ENCODE measurements around the gene PDILT. TPM values are rescaled to one million over a fixed set of nuclear protein-coding genes. Genes with fewer than 3 reads are reported as not detected.

PDILT gene
- total and polyA plus RNA-seq, 2 of the 8 experiments (the other 6 are each of a cell fraction or from before 2014, with no cell fraction given): not detected

DNA sequence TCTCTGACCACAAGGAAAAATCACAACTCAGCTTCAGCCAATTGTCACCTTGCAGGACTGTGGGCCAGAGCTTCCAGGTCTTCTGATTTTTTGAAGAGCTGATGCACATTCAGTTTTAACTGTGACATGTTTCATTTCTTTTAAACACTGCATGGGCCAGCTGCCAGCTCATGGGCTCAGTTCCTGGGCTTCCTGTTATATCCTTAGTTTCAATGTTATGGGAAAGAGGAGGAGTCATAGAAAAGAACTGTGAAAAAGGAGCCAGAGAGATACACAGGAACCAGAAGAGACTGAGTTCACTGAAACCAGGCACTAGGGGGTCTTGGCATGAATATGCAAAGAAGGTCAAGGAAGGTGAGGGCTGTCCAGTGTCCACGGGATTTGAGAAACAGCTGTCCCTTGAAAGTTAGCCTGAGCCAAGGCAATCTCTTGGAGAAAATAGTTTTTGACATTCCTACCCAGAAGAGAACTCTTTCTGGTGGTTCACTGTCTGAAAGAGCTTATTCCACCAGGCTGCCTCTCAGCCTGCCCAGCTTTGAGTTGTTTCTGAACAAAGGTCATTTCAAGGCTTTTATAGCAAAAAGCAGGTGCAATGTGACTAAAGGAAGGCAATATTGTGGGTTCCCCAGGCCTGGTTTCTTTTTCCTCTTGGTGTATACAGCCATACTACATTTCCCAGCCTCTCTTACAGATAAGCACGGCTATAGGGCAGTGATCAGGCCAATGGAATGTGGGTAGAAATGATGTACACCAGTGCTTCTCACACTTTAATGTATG lies 10.5 kb downstream of the PDILT start (continued):
- no peak for TF ChIP-seq CTBP2 (IDR thresholded peaks at IDR 0.05; ENCODE audit: borderline replicate concordance, insufficient read depth, insufficient read length, low read length)
- TF ChIP-seq, protein P1, sequence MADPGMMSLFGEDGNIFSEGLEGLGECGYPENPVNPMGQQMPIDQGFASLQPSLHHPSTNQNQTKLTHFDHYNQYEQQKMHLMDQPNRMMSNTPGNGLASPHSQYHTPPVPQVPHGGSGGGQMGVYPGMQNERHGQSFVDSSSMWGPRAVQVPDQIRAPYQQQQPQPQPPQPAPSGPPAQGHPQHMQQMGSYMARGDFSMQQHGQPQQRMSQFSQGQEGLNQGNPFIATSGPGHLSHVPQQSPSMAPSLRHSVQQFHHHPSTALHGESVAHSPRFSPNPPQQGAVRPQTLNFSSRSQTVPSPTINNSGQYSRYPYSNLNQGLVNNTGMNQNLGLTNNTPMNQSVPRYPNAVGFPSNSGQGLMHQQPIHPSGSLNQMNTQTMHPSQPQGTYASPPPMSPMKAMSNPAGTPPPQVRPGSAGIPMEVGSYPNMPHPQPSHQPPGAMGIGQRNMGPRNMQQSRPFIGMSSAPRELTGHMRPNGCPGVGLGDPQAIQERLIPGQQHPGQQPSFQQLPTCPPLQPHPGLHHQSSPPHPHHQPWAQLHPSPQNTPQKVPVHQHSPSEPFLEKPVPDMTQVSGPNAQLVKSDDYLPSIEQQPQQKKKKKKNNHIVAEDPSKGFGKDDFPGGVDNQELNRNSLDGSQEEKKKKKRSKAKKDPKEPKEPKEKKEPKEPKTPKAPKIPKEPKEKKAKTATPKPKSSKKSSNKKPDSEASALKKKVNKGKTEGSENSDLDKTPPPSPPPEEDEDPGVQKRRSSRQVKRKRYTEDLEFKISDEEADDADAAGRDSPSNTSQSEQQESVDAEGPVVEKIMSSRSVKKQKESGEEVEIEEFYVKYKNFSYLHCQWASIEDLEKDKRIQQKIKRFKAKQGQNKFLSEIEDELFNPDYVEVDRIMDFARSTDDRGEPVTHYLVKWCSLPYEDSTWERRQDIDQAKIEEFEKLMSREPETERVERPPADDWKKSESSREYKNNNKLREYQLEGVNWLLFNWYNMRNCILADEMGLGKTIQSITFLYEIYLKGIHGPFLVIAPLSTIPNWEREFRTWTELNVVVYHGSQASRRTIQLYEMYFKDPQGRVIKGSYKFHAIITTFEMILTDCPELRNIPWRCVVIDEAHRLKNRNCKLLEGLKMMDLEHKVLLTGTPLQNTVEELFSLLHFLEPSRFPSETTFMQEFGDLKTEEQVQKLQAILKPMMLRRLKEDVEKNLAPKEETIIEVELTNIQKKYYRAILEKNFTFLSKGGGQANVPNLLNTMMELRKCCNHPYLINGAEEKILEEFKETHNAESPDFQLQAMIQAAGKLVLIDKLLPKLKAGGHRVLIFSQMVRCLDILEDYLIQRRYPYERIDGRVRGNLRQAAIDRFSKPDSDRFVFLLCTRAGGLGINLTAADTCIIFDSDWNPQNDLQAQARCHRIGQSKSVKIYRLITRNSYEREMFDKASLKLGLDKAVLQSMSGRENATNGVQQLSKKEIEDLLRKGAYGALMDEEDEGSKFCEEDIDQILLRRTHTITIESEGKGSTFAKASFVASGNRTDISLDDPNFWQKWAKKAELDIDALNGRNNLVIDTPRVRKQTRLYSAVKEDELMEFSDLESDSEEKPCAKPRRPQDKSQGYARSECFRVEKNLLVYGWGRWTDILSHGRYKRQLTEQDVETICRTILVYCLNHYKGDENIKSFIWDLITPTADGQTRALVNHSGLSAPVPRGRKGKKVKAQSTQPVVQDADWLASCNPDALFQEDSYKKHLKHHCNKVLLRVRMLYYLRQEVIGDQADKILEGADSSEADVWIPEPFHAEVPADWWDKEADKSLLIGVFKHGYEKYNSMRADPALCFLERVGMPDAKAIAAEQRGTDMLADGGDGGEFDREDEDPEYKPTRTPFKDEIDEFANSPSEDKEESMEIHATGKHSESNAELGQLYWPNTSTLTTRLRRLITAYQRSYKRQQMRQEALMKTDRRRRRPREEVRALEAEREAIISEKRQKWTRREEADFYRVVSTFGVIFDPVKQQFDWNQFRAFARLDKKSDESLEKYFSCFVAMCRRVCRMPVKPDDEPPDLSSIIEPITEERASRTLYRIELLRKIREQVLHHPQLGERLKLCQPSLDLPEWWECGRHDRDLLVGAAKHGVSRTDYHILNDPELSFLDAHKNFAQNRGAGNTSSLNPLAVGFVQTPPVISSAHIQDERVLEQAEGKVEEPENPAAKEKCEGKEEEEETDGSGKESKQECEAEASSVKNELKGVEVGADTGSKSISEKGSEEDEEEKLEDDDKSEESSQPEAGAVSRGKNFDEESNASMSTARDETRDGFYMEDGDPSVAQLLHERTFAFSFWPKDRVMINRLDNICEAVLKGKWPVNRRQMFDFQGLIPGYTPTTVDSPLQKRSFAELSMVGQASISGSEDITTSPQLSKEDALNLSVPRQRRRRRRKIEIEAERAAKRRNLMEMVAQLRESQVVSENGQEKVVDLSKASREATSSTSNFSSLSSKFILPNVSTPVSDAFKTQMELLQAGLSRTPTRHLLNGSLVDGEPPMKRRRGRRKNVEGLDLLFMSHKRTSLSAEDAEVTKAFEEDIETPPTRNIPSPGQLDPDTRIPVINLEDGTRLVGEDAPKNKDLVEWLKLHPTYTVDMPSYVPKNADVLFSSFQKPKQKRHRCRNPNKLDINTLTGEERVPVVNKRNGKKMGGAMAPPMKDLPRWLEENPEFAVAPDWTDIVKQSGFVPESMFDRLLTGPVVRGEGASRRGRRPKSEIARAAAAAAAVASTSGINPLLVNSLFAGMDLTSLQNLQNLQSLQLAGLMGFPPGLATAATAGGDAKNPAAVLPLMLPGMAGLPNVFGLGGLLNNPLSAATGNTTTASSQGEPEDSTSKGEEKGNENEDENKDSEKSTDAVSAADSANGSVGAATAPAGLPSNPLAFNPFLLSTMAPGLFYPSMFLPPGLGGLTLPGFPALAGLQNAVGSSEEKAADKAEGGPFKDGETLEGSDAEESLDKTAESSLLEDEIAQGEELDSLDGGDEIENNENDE (IDR thresholded peaks at IDR 0.05; ENCODE audit: insufficient replicate concordance, low read length): no peak
- no peak for TF ChIP-seq TAF1 (IDR thresholded peaks at IDR 0.05; ENCODE audit: low read depth, low read length)

All from H1 (cell line).